Measurements from ENCODE around the gene ERI3.

Gene ERI3, protein sequence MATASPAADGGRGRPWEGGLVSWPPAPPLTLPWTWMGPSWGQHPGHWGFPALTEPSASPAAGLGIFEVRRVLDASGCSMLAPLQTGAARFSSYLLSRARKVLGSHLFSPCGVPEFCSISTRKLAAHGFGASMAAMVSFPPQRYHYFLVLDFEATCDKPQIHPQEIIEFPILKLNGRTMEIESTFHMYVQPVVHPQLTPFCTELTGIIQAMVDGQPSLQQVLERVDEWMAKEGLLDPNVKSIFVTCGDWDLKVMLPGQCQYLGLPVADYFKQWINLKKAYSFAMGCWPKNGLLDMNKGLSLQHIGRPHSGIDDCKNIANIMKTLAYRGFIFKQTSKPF

DNA sequence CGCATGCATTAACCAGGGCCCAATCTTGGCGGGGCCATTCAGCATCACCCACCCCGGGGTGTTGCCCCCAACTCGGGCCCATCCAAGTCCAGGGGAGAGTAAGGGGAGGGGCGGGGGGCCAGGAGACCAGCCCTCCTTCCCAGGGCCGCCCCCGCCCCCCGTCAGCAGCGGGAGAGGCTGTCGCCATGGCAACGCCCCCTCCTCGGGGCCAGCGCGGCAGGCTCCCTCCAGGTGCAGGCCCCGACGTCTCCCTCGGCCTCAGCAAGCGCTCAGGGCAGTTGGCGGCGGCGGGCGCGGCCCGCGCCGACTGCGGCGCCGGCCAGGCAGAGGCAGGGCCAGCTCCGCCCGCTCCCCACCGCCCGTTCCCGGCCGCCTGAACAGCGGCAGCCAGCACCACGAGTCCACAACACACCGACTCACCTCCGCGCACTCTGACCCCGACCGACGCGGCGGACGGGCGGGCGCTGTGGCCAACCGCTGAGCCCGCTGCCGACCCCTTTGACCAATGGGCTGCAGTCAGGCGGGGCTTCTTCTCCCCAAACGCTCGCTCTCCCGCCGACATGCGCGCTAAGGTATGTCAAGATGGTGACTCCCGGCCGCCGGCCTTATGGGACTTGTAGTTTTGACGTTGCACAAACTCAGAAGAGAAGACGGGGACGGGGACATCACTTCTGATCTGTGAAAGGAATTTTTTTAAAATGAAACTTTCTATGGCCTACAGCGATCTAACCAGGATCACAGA is at the start of gene ERI3:
Gene ERI3 (minus strand): TSS at position 418 of the 742 bp plus-strand sequence. CDS start 231 bp downstream, at position 187.
- intact Hi-C loops (cut with DNase I): loop anchor here (2.0 to 5.0 kb wide), 2 partner anchors 50 to 138 kb away; partner anchors contain the start of gene RNF220
- peak; percentile 97 to 99 (median 98) for DNase-seq

DNA sequence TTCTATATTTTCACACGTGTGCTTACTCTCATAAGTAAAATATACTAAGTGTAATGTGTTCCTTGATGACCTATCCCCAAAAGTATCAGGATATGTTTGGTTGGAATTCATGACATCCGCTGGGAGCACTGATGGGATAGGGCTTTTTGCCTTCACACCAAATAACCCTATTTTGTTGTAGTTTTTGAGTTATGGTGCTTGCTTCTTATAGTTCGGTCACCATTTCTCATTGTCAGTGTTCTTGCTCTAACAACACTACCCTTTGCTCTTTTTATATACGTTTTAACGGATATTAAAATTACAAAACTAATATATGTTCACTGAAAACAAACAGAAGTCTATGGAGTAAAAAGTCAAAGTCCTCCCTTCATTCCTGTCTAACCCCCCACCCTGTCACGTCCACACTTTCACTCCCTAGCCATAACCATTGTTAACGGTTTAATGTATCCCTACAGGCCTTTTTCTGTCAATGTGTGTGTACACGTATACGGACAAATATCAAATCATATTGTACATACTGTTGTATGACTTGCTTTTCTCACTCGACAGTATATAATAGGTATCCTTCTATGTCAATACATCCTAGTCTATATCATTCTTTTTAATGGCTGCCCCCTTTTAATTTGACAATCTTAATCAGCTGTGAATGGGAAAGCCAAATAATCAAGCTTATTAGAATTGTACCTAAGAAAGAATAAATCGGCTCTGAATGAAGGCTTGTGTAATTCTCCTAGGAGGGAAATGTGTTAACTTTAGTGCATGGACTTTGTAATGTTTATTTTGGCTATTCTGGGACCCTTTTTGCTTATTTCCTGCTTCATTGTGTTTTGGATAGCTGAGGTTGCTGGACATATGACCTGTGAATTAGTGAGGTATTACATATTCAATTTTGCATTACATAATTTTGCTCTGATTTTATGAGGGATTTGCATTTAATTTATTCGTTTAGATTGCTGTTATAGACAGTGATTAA is 46.5 kb upstream of the ERI3 start:
- intact Hi-C loops (cut with DNase I): loop anchor here (10.0 kb wide), 1 partner anchor 193 kb away; no protein-coding TSS in a partner anchor
- DNase-seq: no peak

DNA sequence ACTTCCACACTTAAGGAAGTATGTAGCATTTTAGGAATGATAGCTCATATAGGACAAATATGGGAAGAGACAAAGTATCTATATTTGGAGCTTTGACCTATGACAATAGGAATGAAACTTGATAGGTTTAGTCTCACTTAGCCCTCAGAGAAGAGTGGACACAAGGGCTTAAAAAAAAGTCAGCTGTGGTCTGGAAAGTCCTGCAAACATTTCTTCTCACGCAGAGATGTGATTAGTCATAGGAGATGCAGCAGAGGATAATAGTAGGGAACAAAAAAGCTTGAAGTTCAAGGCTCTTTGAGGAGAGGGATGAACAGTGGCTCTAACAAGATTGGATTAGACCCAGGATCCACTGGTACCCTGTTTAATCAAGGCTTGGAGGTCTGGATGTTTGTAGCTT is 35.2 kb upstream of the ERI3 start:
- intact Hi-C loops (cut with DNase I): no loop called here

DNA sequence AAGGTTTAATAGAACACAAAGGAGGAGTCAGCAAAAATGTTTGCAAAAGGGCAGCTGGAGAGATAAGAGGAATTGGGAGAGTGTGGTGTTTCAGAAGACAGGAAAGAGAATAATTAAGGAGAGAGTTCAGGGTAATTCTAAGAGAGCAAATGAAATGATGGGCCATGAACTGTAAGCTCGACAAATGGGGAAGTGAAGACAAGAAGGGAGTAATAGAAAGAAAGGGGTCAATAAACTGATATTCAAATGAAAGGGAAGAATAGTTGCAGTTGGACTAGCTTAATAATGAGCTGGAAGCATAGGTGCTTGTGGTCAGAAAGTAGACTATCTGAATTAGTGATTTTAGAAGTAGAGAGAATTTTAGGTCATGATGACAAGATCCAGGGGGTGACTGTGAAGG is 34.4 kb upstream of the ERI3 start:
- intact Hi-C loops (cut with DNase I): no loop called here
- DNase-seq: no peak

More for the DNA sequence above, 35.2 kb upstream of the ERI3 start:
- no peak for DNase-seq

DNA sequence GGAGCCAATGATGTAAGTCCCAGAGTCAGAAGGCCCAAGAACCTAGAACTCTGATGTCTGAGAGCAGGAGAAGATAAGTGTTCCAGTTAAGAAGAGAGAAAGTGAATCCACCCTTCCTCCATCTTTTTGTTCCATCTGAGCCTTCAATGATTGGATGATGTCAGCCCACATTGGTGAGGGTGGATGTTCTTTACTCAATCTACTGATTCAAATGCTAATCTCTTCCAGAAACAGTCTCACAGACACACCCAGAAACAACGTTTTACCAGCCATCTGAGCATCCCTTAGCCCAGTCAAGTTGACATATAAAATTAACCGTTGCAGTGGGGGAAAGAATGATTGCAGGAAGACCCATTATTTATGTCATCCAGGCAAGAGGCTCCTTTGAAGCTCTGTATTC is 33.5 kb upstream of the ERI3 start:
- no peak for DNase-seq
- intact Hi-C loops (cut with DNase I): no loop called here

DNA sequence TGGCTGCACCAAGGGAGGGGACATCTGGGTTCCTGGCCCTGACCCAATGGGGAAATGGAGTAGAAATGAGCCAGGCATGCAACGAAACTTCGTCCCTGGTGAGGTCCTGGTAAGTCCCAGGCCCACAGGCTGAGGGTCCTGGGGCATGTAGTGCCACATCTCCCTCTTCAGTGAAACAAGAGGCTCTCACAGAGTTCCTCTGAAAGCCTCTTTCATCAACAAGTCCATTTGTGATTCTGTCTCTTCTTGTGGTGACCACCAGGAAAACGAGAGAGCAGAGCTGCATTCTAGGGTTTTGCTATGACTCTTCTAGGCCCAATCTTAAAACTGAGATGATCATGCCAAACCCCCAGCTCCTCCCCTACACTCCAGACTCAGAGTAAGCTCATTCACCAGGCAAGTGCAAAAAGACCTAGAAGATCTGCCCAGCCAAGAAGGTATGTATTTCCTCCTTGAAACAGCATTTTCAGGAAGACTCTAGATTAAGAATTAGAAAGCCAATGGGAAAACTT is 25.7 kb upstream of the ERI3 start:
- intact Hi-C loops (cut with DNase I): no loop called here
- peak in 11 of 42 donors; percentile 19 to 49 (median 27) for DNase-seq

DNA sequence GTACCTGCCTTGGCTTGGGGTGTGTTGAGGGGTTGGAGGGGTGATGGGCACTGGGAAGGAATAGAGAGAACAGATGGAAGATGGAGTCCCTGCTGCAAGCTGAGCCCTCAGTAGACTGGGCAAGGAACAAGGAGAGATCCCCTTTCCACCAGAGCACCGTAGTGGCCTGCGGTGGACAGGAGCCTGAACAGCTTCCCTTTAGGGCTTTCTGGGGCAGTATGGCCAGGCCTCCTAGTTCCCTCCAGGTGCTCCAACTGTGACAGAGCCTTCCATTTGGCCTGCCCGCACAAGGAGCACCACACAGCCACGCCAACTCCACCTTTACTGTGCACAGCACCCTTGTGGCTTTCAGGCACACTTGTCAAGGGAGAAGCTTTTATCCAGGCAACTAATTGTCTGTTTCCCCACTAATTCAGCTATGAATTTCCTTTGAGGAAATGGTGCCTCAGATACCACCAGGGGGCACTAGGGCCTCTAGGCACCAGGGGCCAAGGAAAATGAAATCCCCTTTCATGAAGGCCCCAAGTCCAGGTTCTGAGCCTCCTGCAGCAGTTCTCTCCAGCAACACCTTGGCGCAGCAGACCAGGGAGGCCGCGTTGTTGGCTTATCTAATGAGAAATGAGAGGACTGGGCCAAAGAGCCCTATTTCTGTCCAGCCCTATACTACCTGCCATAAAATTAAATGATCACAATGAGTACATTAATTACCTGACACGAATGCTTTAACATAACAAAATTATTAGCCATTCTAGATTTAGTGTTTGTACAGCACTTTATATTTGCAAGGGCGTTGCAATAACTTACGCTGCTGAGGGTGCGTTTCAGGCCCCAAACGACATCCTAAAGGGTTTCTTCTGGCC is 23.1 kb upstream of the ERI3 start:
- DNase-seq: peak in 40 of 42 donors; percentile 18 to 92 (median 70)
- intact Hi-C loops (cut with DNase I): loop anchor here (10.0 kb wide), 1 partner anchor 217 kb away; no protein-coding TSS in a partner anchor

DNA sequence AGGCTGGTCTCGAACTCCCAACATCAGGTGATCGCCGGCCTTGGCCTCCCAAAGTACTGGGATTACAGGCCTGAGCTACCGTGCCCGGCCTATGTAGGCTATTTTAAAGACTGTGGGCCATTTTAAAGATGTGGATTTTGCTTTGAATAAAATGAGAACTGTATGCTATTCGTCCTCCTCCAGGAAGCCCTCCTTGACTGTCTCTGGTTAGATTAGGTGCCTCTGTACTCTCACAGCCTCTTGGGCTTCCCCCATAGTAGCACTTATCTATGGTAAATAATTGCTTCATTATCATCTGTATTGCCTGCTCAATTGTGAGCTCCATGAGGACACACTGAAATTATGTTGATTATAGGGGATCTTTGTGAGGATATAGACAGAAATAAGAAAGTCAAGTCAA is 20.5 kb upstream of the ERI3 start:
- DNase-seq: no peak
- intact Hi-C loops (cut with DNase I): loop anchor here (10.0 kb wide), 1 partner anchor 219 kb away; no protein-coding TSS in a partner anchor

DNA sequence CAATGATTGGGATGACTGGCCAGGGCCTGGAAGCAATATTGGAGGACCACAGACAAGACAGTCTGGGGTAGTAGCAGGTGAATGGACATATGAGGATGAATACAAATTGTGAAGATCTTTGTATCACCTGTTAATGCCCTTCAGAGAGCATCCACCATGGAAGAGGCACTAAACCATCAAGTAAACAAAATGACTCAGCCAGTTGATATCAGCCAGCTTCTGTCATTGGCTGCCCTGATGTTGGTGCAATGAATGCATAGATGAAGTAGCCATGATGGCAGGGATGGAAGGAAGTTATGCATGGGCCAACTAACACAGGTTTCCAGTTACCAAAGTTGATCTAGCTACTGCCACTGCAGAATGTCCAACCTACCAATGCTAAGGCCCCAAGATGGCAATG is 16.1 kb upstream of the ERI3 start:
- intact Hi-C loops (cut with DNase I): loop anchor here (10.0 kb wide), 1 partner anchor 224 kb away; no protein-coding TSS in a partner anchor
- no peak for DNase-seq

DNA sequence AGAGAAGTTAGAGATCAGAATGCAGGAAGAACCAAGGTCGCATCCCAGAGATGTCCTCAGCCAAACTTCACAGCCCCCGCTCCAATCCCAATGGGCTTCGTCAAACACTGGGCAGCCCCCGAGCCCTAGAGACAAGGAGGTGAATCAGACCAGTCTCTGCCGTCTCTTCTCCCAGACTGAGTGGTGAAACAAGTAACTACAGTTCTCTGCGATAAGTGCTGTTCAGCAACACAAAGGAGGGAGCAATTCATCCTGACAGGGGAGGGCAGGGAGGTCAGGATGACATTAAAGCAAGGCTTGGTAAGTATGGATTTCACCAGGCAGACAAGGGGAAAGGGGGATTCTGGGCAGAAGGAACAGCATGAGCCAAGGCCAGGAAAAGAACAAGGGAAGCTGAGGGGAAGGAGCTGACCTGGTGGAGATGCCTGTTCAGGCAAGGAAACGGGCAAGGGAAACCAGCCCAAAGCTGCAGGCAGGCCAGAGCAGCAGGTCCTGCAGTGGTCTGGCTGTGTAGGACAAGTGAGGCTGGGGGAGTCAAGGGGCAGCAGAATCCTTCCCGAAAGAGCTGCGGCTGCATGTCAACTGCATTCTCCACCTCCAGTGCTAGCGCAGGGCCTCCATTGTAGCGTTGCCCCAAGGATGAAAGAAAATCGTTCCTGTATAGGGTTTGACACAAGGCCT is 13.6 kb upstream of the ERI3 start:
- intact Hi-C loops (cut with DNase I): no loop called here
- DNase-seq: no peak

DNA sequence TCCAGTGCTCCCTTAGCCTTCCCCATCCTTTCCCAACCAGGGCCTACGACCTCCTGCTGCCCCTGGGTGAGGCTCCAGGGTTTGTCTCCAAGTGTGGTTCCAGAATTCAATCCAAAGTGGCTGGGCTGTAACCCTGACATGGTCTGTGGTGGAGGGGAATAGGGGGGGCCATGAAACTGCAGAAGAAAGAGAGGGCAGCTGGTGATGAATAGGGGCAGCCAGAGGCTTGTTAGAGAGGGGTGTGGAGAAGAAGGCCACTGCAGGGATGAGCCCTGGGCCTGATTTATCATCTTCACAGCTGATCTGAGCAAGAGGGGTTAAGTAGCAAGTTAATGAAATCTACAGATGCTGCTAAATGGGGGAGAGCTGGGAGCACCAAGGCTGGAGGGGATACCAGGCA is 12.9 kb upstream of the ERI3 start:
- intact Hi-C loops (cut with DNase I): no loop called here
- DNase-seq: no peak

DNA sequence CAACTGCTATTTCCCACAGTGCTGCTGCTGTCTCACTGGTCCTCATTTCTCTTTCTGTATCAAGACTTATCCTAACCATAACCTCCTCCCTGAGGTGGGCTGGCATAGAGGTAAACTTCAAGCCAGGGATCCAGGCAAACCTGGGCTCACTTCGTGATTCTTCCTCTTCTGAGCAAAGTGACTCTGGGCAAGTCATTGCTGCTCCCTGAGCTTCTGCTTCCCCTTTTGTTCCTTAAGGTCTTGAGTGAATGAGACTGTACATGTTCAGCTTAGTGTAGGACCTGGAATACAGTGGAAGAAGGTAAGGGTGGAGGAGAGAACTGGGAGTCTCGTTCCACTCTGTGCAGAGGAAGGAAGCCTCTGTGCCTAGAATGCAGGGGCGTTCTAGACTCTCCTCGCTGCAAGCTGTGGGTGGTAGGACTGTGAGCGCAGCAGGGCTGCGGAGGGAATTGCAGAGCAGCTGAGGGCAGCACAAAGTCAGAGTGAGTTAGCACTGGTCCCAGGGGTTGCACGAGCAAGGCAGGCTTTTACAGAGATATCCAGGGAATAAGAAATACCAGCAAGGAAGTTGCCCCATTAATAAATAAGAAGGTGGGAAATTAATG is 11.4 kb upstream of the ERI3 start:
- DNase-seq: peak in 38 of 42 donors; percentile 14 to 87 (median 62)
- intact Hi-C loops (cut with DNase I): no loop called here

DNA sequence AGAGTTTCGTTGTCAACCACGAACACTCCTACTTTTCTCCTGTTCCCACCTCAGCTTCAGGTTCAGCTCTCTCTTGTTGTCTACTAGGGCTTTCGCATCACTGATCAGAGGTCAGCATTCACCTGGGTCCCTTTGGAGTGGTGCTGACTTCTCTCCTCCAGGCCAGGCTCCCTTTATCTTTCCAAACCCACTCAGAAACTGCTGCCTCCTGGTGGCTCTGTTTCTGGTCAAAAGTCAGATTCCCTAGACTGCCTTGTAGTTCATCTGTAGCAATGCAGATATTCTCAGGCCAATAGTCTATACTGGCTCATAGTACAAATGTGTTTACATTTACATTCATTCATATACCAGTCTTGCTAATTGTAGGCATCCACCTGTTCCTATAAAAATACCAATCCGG is 6.4 kb upstream of the ERI3 start:
- no peak for DNase-seq
- intact Hi-C loops (cut with DNase I): no loop called here

DNA sequence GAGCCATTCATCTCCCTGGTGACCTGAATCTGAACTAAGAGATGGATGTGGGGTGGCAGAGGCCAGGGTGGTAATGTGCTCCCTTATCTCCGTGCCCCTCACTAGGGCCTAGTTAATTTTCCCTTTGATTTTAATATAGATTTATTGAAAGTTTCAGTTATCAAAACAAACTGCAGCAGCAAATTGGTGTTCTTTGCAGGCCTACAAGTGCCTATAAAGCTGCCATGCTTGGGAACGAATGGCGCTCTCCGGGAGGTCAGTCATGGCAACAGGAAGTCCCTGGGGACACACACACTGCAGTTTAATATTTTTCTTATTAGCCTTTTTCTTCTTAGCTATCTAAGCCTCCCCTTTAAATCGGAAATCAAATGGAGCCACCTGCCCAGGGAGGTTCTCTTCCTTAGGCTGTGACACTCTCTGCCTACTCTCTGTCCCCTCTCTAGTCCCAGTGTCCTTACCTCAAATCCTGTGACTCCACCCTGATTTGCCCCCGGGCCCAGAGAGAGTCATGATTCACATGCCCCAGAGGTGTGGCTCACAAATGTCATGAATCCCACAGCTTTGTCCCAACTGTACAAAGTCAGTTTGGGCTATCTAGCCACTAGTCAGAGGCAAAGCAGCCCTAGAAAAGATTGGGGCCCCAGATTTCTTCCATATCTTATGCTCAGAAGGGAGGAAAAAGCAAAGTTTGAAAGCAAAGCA is 4.3 kb upstream of the ERI3 start:
- no peak for DNase-seq
- intact Hi-C loops (cut with DNase I): loop anchor here (5.0 kb wide), 1 partner anchor 142 kb away; no protein-coding TSS in a partner anchor

DNA sequence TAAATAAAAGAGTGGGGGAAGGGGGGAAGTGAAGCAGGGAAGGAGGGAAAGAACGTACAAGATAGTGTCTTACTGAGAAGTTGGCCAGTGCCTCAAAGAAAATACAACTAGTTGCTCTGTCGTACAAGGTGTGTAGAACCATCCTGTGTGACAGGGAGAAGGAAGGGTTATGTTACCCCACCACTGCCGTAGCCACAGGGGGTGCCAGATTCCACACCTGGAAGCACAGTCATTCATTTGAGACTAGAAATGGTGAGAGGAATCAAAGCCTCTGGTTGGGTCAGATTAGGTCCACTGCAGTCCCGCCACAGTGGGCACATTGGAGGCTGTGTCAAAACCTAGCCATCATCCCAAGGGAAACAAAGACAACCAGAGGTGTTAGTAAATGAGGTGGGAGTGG is 2.7 kb upstream of the ERI3 start:
- DNase-seq: no peak
- intact Hi-C loops (cut with DNase I): loop anchor here (5.0 kb wide), 1 partner anchor 140 kb away; no protein-coding TSS in a partner anchor
